Stomach smooth muscle (tissue), 2 donors: ENCODE results near the gene FAM181A.

Experiments used
- H3K27ac ChIP-seq: one replicate; pipeline ENCODE4 v1.7.0; 2013; ENCODE audit warnings: mild to moderate bottlenecking, low read length, inconsistent platforms
- H3K27me3 ChIP-seq, 2 donors: one replicate each; pipeline ENCODE4 v1.7.0; 2013; ENCODE audit warnings: low read length in 2 of 2; ENCODE audit not compliant: insufficient read depth in 2 of 2, control insufficient read depth in 1 of 2
- H3K36me3 ChIP-seq, 2 donors: one replicate each; pipeline ENCODE4 v1.7.0; 2013; ENCODE audit warnings: low read length in 2 of 2; ENCODE audit not compliant: control insufficient read depth in 2 of 2, insufficient read depth in 2 of 2
- H3K4me1 ChIP-seq: one replicate; pipeline ENCODE4 v1.7.0; 2013; ENCODE audit warnings: low read length; ENCODE audit not compliant: control insufficient read depth, insufficient read depth
- H3K4me3 ChIP-seq, 2 donors: one replicate each; pipeline ENCODE4 v1.7.0; 2013; ENCODE audit warnings: low read length in 2 of 2
- H3K9ac ChIP-seq, 2 donors: one replicate each; pipeline ENCODE4 v1.7.0; 2013; ENCODE audit warnings: low read length in 2 of 2, mild to moderate bottlenecking in 1 of 2
- H3K9me3 ChIP-seq, 2 donors: one replicate each; pipeline ENCODE4 v1.7.0; 2013; ENCODE audit warnings: low read length in 2 of 2; ENCODE audit not compliant: control insufficient read depth in 2 of 2
- donor health status: healthy.
- donor health status: Pancreatic carcinoma.

FAM181A gene

GRCh38 chr14:93892505-93892839 lies 34.7 kb upstream of the FAM181A start:
- no peaks in the 10 kb centered on the region for H3K36me3 ChIP-seq
- no peaks in the 10 kb centered on the region for H3K9me3 ChIP-seq
- no peak overlapping the region for H3K9ac ChIP-seq
- no peak overlapping the region for H3K27ac ChIP-seq
- H3K4me3 ChIP-seq = no peak overlapping the region
- peaks cover 2 to 3% of the 10 kb centered on the region in 2 donors for H3K27me3 ChIP-seq
- H3K4me1 ChIP-seq = peaks cover 13% of the 10 kb centered on the region

GRCh38 chr14:93892923-93893558 lies 34.1 kb upstream of the FAM181A start:
- Histone ChIP-seq H3K4me3 (peak overlapping the region in 1 of 2 donors; percentile 52), H3K36me3 (no peaks in the 10 kb centered on the region), H3K27ac (peak overlapping the region; percentile 41), H3K27me3 (peaks cover 2 to 3% of the 10 kb centered on the region in 2 donors), H3K9me3 (no peaks in the 10 kb centered on the region), H3K9ac (no peak overlapping the region), H3K4me1 (peaks cover 13% of the 10 kb centered on the region)

DNA sequence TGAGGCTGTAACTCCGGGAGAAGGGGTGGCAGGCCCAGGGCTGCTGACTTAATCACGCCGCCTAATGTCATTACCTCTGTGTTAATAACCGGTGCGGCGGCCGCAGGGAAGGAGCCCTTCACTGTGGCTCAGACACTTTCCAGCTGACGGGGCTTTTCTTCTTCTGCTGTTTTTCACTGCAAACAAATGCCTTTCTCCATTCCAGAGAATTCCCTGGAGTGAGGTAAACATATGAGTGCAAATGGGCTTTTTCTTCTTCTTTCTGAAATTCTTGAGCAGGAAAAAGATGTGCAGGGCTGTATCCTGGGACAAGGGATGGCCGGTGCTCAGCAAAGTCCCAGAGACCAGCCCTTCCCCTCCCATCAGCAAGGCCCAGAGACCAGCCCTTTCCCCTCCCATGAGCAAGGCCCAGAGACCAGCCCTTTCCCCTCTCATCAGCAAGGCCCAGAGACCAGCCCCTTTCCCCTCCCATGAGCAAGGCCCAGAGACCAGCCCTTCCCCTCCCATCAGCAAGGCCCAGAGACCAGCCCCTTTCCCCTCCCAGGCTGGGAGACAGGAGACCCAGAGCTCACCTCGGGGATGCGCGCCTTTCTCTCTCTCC lies 33.4 kb upstream of the FAM181A start:
- Histone ChIP-seq H3K4me3 (peak overlapping the region in 1 of 2 donors; percentile 52), H3K9ac (peak overlapping the region in 1 of 2 donors; percentile 21), H3K9me3 (no peaks in the 10 kb centered on the region), H3K27me3 (no peaks in the 10 kb centered on the region), H3K4me1 (peaks cover 13% of the 10 kb centered on the region), H3K27ac (peak overlapping the region; percentile 41), H3K36me3 (no peaks in the 10 kb centered on the region)

GRCh38 chr14:93895023-93895604 lies 32.0 kb upstream of the FAM181A start:
- H3K27me3 ChIP-seq = no peaks in the 10 kb centered on the region

DNA sequence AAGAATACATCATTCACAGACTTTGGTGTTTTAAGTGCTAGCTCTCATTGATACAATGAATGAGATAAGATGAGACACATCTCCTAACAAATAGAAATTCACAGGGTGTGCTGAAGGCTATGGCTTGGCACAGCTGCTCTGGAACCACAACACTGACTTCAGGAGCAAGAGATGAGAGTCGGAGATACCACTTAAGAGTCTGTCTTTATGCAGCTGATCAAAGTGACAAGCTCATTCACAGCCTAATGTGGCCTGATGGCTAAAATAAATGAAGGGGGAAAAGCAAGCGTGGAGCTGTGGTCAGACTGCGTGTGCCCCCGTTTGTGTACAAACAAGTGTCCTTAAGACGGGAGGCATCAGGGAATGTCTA lies 29.7 kb upstream of the FAM181A start:
- H3K27ac ChIP-seq = no peak overlapping the region
- H3K4me1 ChIP-seq = peaks cover 13% of the 10 kb centered on the region
- H3K36me3 ChIP-seq = no peaks in the 10 kb centered on the region
- H3K4me3 ChIP-seq = no peak overlapping the region
- H3K9ac ChIP-seq = no peak overlapping the region
- no peaks in the 10 kb centered on the region for H3K27me3 ChIP-seq
- H3K9me3 ChIP-seq = no peaks in the 10 kb centered on the region

More at GRCh38 chr14:93895023-93895604, 32.0 kb upstream of the FAM181A start:
- H3K9me3 ChIP-seq = no peaks in the 10 kb centered on the region
- no peaks in the 10 kb centered on the region for H3K36me3 ChIP-seq
- H3K4me3 ChIP-seq = no peak overlapping the region
- no peak overlapping the region for H3K27ac ChIP-seq
- no peak overlapping the region for H3K9ac ChIP-seq
- peaks cover 13% of the 10 kb centered on the region for H3K4me1 ChIP-seq

DNA sequence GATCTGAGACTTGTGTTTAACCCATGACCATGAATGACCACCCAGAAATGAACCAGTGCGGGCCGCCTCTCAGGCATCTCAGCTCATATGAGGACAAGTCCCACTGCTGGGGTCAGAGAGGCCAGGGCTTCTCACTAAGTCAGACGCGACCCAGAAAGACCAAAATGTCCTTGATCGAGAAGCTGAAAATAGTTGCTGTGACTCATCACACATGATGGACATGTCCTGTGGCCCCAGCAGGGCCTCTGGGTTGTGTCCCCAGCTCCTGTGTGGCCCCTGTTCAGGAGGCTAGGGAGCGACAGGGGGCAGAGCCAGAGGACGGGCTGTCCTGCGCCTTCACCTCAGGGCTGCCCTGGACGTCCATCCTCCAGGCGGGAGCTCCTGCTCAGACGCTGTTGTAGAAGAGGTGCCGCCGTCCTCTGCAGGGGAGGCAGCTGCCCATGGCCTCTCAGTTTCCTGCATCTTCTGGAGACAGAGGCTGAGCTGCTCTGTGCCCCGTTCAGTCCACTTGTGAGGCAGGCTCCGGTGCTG lies 29.0 kb upstream of the FAM181A start:
- Histone ChIP-seq H3K36me3 (no peaks in the 10 kb centered on the region), H3K9me3 (no peaks in the 10 kb centered on the region), H3K9ac (no peak overlapping the region), H3K4me1 (peaks cover 6% of the 10 kb centered on the region), H3K27ac (no peak overlapping the region), H3K4me3 (no peak overlapping the region), H3K27me3 (peaks cover 0 to under 1% of the 10 kb centered on the region in 2 donors)

- no peaks in the 10 kb centered on the region for H3K36me3 ChIP-seq
- H3K9ac ChIP-seq = no peak overlapping the region
- H3K4me1 ChIP-seq = peaks cover under 1% of the 10 kb centered on the region
- no peaks in the 10 kb centered on the region for H3K9me3 ChIP-seq
- H3K27ac ChIP-seq = no peak overlapping the region
- H3K4me3 ChIP-seq = no peak overlapping the region
- peaks cover 0 to 3% of the 10 kb centered on the region in 2 donors for H3K27me3 ChIP-seq
Observed at GRCh38 chr14:93898731-93899130, 28.4 kb upstream of the FAM181A start.

DNA sequence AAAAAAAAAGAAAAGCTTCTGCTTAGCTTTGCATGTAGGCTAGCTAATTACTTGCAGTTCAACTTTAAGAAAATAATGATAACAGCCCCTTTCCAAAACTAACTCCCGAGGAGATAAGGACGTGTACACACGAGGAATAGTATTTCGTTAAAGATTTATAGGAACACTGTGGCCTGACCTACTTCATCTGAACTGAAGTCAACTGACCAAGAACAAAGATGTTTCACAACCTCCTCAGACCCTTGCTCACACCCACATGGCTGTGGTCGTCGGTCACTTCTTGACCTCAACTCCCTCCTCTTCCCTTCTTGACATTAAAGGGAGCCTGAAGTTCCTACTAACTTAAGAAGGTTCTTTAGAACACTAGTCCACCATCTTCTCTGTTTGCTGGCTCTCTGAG lies 25.3 kb upstream of the FAM181A start:
- Histone ChIP-seq H3K36me3 (no peaks in the 10 kb centered on the region), H3K9me3 (no peaks in the 10 kb centered on the region), H3K9ac (no peak overlapping the region), H3K4me1 (peaks cover 4% of the 10 kb centered on the region), H3K27ac (no peak overlapping the region), H3K27me3 (peaks cover 0 to 4% of the 10 kb centered on the region in 2 donors), H3K4me3 (no peak overlapping the region)

DNA sequence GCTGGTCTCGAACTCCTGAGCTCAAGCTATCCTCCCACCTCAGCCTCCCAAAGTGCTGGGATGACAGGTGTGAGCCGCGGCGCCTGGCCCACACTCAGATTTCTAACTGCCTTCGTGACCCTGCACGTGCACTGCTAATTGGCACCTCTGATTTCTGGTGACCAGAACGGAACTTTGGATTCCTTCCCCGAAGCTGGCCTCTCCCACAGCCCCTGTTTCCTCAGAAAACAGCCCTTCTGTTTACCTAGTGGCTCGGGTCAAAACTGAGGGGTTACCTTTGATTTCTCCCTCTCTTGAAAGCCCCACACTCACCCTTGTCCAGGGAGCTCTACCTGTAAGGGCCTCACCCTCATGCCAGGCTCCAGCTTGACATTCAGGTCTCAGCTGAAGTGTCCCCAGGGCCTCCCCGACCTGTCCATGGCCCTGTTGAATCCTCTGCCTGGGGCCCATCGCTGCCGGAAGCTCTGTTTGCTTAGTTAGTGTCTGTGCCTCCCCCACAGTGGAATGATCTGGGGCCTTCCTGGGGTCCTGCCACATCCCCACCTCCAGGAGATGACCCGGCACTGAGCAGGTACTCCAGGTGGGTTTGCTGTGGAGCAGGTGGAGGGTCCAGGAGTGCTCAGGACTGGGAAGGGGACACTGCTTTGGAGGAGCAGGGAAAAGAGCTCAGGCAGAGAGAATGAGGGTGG lies 24.4 kb upstream of the FAM181A start:
- peaks cover 4% of the 10 kb centered on the region for H3K4me1 ChIP-seq
- H3K36me3 ChIP-seq = no peaks in the 10 kb centered on the region
- no peak overlapping the region for H3K4me3 ChIP-seq
- H3K9me3 ChIP-seq = no peaks in the 10 kb centered on the region
- no peak overlapping the region for H3K9ac ChIP-seq
- H3K27ac ChIP-seq = no peak overlapping the region
- H3K27me3 ChIP-seq = peaks cover 0 to 4% of the 10 kb centered on the region in 2 donors

GRCh38 chr14:93903342-93904184 lies 23.6 kb upstream of the FAM181A start:
- Histone ChIP-seq H3K27ac (no peak overlapping the region), H3K36me3 (no peaks in the 10 kb centered on the region), H3K9ac (no peak overlapping the region), H3K4me1 (peaks cover 4% of the 10 kb centered on the region), H3K27me3 (peaks cover 0 to 4% of the 10 kb centered on the region in 2 donors), H3K4me3 (no peak overlapping the region), H3K9me3 (no peaks in the 10 kb centered on the region)
